PC-3 (cell line): Measurements from ENCODE around the gene SCN1A. TPM values are rescaled to one million over a fixed set of nuclear protein-coding genes. Genes with fewer than 3 reads are reported as not detected.

Experiments
- ATAC-seq: fragments of 200-7000 bp; cut with Tn5 transposase; 2 replicates; pipeline ENCODE4 v1.9.1; 2020; ENCODE audit warnings: mild to moderate bottlenecking, moderate library complexity
- BruUV-seq: library from RNA; stranded (reverse); fragments of 400-500 nt; replicated peaks from 2 replicates; lab custom pipeline; 2021; lab: Mats Ljungman, UMichigan
- CTCF ChIA-PET: fragments of 300-600 bp; sonication (Branson Sonifier 250); formaldehyde crosslinking; loops from one replicate; lab custom pipeline; 2022; ENCODE audit warnings: antibody characterized with exemption; lab: Charles Lee
- POLR2A ChIA-PET: fragments of 300-600 bp; sonication (Branson Sonifier 250); formaldehyde crosslinking; loops from one replicate; lab custom pipeline; 2022; ENCODE audit warnings: antibody characterized with exemption; ENCODE audit not compliant: unreplicated experiment; lab: Charles Lee
- DNase-seq: peaks from one replicate; pipeline ENCODE4 v3.0.0-alpha.2; 2015
- H2AFZ ChIP-seq: fragments of 300-600 bp; sonication (generic); 2 replicates; pipeline ENCODE4 v1.6.0; 2016; ENCODE audit warnings: antibody characterized with exemption, low read length
- H3F3A ChIP-seq: fragments of 300-600 bp; sonication (generic); one replicate; pipeline ENCODE4 v1.6.0; 2017; ENCODE audit warnings: antibody characterized with exemption, low read length, control low read depth, mild to moderate bottlenecking; ENCODE audit not compliant: unreplicated experiment
- H3K27ac ChIP-seq: fragments of 300-600 bp; sonication (generic); 2 replicates; pipeline ENCODE4 v1.5.1; 2016; ENCODE audit warnings: mild to moderate bottlenecking, low read length
- H3K27me3 ChIP-seq: fragments of 300-600 bp; sonication (generic); 2 replicates; pipeline ENCODE4 v1.6.1; 2016; ENCODE audit warnings: low read length, mixed read lengths
- H3K36me3 ChIP-seq: fragments of 300-600 bp; sonication (generic); 2 replicates; pipeline ENCODE4 v1.6.1; 2016; ENCODE audit warnings: low read depth, mixed run types, low read length, mixed read lengths
- H3K4me1 ChIP-seq: fragments of 300-600 bp; sonication (generic); 2 replicates; pipeline ENCODE4 v1.5.1; 2016; ENCODE audit warnings: low read length; ENCODE audit not compliant: insufficient read depth
- H3K4me2 ChIP-seq: fragments of 300-600 bp; sonication (generic); 2 replicates; pipeline ENCODE4 v1.6.0; 2016; ENCODE audit warnings: low read length
- H3K4me3 ChIP-seq: fragments of 300-600 bp; sonication (generic); 2 replicates; pipeline ENCODE4 v1.5.1; 2016; ENCODE audit warnings: mild to moderate bottlenecking, low read length, mixed read lengths
- H3K79me2 ChIP-seq: fragments of 300-600 bp; sonication (generic); 2 replicates; pipeline ENCODE4 v1.6.1; 2017; ENCODE audit warnings: low read length, mixed read lengths
- H3K9ac ChIP-seq: fragments of 300-600 bp; sonication (generic); 2 replicates; pipeline ENCODE4 v1.6.0; 2016; ENCODE audit warnings: mild to moderate bottlenecking, low read length
- H3K9me2 ChIP-seq: fragments of 300-600 bp; sonication (generic); replicated peaks from 2 replicates; pipeline ENCODE4 v1.6.1; 2016; ENCODE audit warnings: mixed run types, low read length, mixed read lengths
- H3K9me3 ChIP-seq: fragments of 300-600 bp; sonication (generic); 2 replicates; pipeline ENCODE4 v1.6.1; 2016; ENCODE audit warnings: low read length, mixed read lengths
- H4K20me1 ChIP-seq: fragments of 300-600 bp; sonication (generic); 2 replicates; pipeline ENCODE4 v1.6.1; 2016; ENCODE audit warnings: low read length, mixed read lengths
- CTCF ChIP-seq: fragments of 300-600 bp; sonication (generic); conservative IDR thresholded peaks from 2 replicates; pipeline ENCODE4 v1.5.1; 2017; ENCODE audit warnings: antibody characterized with exemption, low read depth, mild to moderate bottlenecking, low read length
- EZH2 ChIP-seq: fragments of 300-600 bp; sonication (generic); IDR thresholded peaks from one replicate; pipeline ENCODE4 v1.6.1; 2017; ENCODE audit warnings: antibody characterized with exemption, mild to moderate bottlenecking, low read length; ENCODE audit not compliant: unreplicated experiment
- EZH2phosphoT487 ChIP-seq: fragments of 300-600 bp; sonication (generic); IDR thresholded peaks from 2 replicates; pipeline ENCODE4 v1.6.1; 2018; ENCODE audit warnings: mild to moderate bottlenecking, antibody characterized with exemption, low read length, borderline replicate concordance
- intact Hi-C: fragments of 100-400 bp; cut with micrococcal nuclease; formaldehyde crosslinking; loops from 2 replicates; pipeline ENCODE4 v1.9.0; 2023
- total RNA-seq: library from RNA; depleted of rRNA; stranded (reverse); fragments of >200 nt; gene quantifications from 2 replicates; pipeline ENCODE4 v1.2.3, GENCODE V29; 2014

Gene SCN1A
- total RNA-seq, 1 experiment from 2014 or later: 0.04 TPM

- ChIA-PET POLR2A (no interaction called here), CTCF (no interaction called here)
- Histone ChIP-seq H3K9me3 (no peaks in the 10 kb centered on the region), H3K9ac (no peak overlapping the region), H3K36me3 (no peaks in the 10 kb centered on the region), H3K4me3 (no peak overlapping the region), H3K27ac (no peak overlapping the region), H3K9me2 (no peaks in the 10 kb centered on the region), H3K4me1 (no peaks in the 10 kb centered on the region), H3K4me2 (no peak overlapping the region), H3K27me3 (peaks cover 79% of the 10 kb centered on the region), H2AFZ (no peak overlapping the region), H3K79me2 (no peaks in the 10 kb centered on the region), H3F3A (no peaks in the 10 kb centered on the region), H4K20me1 (no peaks in the 10 kb centered on the region)
- TF ChIP-seq EZH2phosphoT487 (no peak), CTCF (no peak), EZH2 (no peak)
- intact Hi-C loops: no loop called here
- ATAC-seq (no peak), DNase-seq (no peak)
- no TSS peak for BruUV-seq
These were observed 5.8 kb upstream of the SCN1A start for GRCh38 chr2:166133653-166134052.

- intact Hi-C loops: loop anchor here (1.0 kb wide), 3 partner anchors 71 to 175 kb away; partner anchors contain the start of gene TTC21B
These were observed 311 bp upstream of the SCN1A start for GRCh38 chr2:166128156-166128505.

GRCh38 chr2:166126007-166126639, 1.7 kb downstream of the SCN1A start:
- H3K27ac ChIP-seq: no peak overlapping the region
- H3K4me3 ChIP-seq: no peak overlapping the region
- DNase-seq (no peak), ATAC-seq (no peak)
- H3K4me2 ChIP-seq: no peak overlapping the region
- peaks cover 79% of the 10 kb centered on the region for H3K27me3 ChIP-seq
- H3K9me3 ChIP-seq: no peaks in the 10 kb centered on the region
- no peaks in the 10 kb centered on the region for H3K4me1 ChIP-seq
- no peaks in the 10 kb centered on the region for H3K9me2 ChIP-seq
- no peak overlapping the region for H2AFZ ChIP-seq
- ChIA-PET CTCF (interaction anchor here (0.6 kb wide), 1 partner anchor 105 kb away, joined by 8 read pairs; no protein-coding TSS in a partner anchor), POLR2A (no interaction called here)
- BruUV-seq: no TSS peak
- H4K20me1 ChIP-seq: no peaks in the 10 kb centered on the region
- no peaks in the 10 kb centered on the region for H3K36me3 ChIP-seq
- intact Hi-C loops: no loop called here
- no peak overlapping the region for H3K9ac ChIP-seq
- no peaks in the 10 kb centered on the region for H3K79me2 ChIP-seq
- no peaks in the 10 kb centered on the region for H3F3A ChIP-seq
- TF ChIP-seq EZH2phosphoT487 (no peak), CTCF (no peak), EZH2 (no peak)

More at GRCh38 chr2:166128156-166128505, 311 bp upstream of the SCN1A start:
- H2AFZ ChIP-seq: no peak overlapping the region
- H3F3A ChIP-seq: no peaks in the 10 kb centered on the region
- no TSS peak for BruUV-seq
- H3K4me3 ChIP-seq: no peak overlapping the region
- CTCF ChIA-PET: interaction anchor here (0.6 to 1.7 kb wide), 10 partner anchors 29 to 412 kb away, joined by 3 to 26 read pairs (median 6); partner anchors contain the start of gene TTC21B
- H3K4me1 ChIP-seq: no peaks in the 10 kb centered on the region
- no peak for ATAC-seq
- POLR2A ChIA-PET: no interaction called here
- H3K79me2 ChIP-seq: no peaks in the 10 kb centered on the region
- H3K4me2 ChIP-seq: no peak overlapping the region
- H3K9me3 ChIP-seq: no peaks in the 10 kb centered on the region
- no peak for TF ChIP-seq EZH2phosphoT487
- H3K27me3 ChIP-seq: peaks cover 79% of the 10 kb centered on the region
- no peak overlapping the region for H3K27ac ChIP-seq
- H4K20me1 ChIP-seq: no peaks in the 10 kb centered on the region
- DNase-seq: no peak
- no peaks in the 10 kb centered on the region for H3K9me2 ChIP-seq
- no peaks in the 10 kb centered on the region for H3K36me3 ChIP-seq
- no peak overlapping the region for H3K9ac ChIP-seq
